H1 (cell line): ENCODE results near the gene ACTR5. TPM values are rescaled to one million over a fixed set of nuclear protein-coding genes. Genes with fewer than 3 reads are reported as not detected.
A peak's percentile ranks its signal among the peaks of the same experiment; 100 is the strongest.

Experiments
- CTCF ChIA-PET: fragments of 300-600 bp; sonication (Branson Sonifier 250); formaldehyde crosslinking; loops from one replicate; lab custom pipeline; 2021; ENCODE audit not compliant: partially characterized antibody; lab: Charles Lee
- POLR2A ChIA-PET: fragments of 300-600 bp; sonication (Branson Sonifier 250); formaldehyde crosslinking; loops from one replicate; lab custom pipeline; 2021; ENCODE audit warnings: inconsistent platforms; ENCODE audit not compliant: partially characterized antibody; lab: Charles Lee
- DNase-seq, 2 experiments: peaks; one replicate each; pipeline versions ENCODE4 v3.0.0 to v3.0.0-alpha.2; 2010 to 2022; ENCODE audit warnings: low spot score in 2 of 2, low read depth in 1 of 2, mixed read lengths in 1 of 2
- FAIRE-seq: peaks from 2 replicates; lab custom pipeline; 2011; peaks lifted over from hg19 to GRCh38; lab: Jason Lieb, UNC
- H2AFZ ChIP-seq: 2 replicates; pipeline ENCODE4 v1.8.1; 2012; ENCODE audit warnings: low read length, inconsistent platforms
- H2AK5ac ChIP-seq: 2 replicates; pipeline ENCODE4 v1.6.1; 2013; ENCODE audit warnings: low read depth, low read length
- H2BK120ac ChIP-seq: replicated peaks from 2 replicates; pipeline ENCODE3; 2013; ENCODE audit warnings: low read depth, low read length, inconsistent platforms
- H2BK12ac ChIP-seq: 2 replicates; pipeline ENCODE4 v1.6.1; 2013; ENCODE audit warnings: low read depth, low read length
- H2BK15ac ChIP-seq: 2 replicates; pipeline ENCODE4 v1.6.1; 2013; ENCODE audit warnings: low read length
- H2BK20ac ChIP-seq: 2 replicates; pipeline ENCODE4 v1.6.1; 2013; ENCODE audit warnings: low read length
- H2BK5ac ChIP-seq: 2 replicates; pipeline ENCODE4 v1.6.1; 2013; ENCODE audit warnings: low read depth, low read length
- H3K14ac ChIP-seq: 2 replicates; pipeline ENCODE4 v1.6.1; 2013; ENCODE audit warnings: inconsistent platforms; ENCODE audit not compliant: insufficient read length
- H3K18ac ChIP-seq: 2 replicates; pipeline ENCODE4 v1.6.1; 2013; ENCODE audit warnings: low read length; ENCODE audit errors: extremely low read depth
- H3K23ac ChIP-seq: 2 replicates; pipeline ENCODE4 v1.6.1; 2013; ENCODE audit warnings: inconsistent platforms; ENCODE audit not compliant: insufficient read length
- H3K23me2 ChIP-seq: 2 replicates; pipeline ENCODE4 v1.6.1; 2013; ENCODE audit warnings: low read depth, low read length
- H3K27ac ChIP-seq: 2 replicates; pipeline ENCODE4 v1.6.1; 2011; ENCODE audit warnings: low read depth, low read length, inconsistent platforms
- H3K27me3 ChIP-seq, 4 experiments: replicated peaks in 1 of 4; 1 replicate in 1 of 4; 2 replicates in 3 of 4; pipeline versions ENCODE4 v1.6.1 to v1.8.1; 2011 to 2013; ENCODE audit warnings: low read length in 3 of 4, mild to moderate bottlenecking in 3 of 4, inconsistent platforms in 2 of 4, mixed read lengths in 2 of 4, moderate library complexity in 1 of 4; ENCODE audit not compliant: control insufficient read depth in 3 of 4, insufficient read depth in 3 of 4; ENCODE audit errors: extremely low read depth in 1 of 4
- H3K36me3 ChIP-seq, 4 experiments: 2 replicates each; pipeline versions ENCODE4 v1.6.1 to v1.8.1; 2011 to 2013; ENCODE audit warnings: mild to moderate bottlenecking in 4 of 4, low read length in 3 of 4, moderate library complexity in 2 of 4, control low read depth in 1 of 4, inconsistent platforms in 1 of 4; ENCODE audit not compliant: insufficient read depth in 4 of 4, control insufficient read depth in 2 of 4
- H3K4ac ChIP-seq: replicated peaks from 2 replicates; pipeline ENCODE3; 2013; ENCODE audit warnings: low read length, low read depth, mixed read lengths, inconsistent platforms; ENCODE audit not compliant: insufficient read length
- H3K4me1 ChIP-seq, 4 experiments: replicated peaks in 1 of 4; 1 replicate in 1 of 4; 2 replicates in 3 of 4; pipeline versions ENCODE4 v1.6.1 to v1.8.1; 2011 to 2013; ENCODE audit warnings: low read length in 3 of 4, inconsistent platforms in 2 of 4, mixed read lengths in 1 of 4; ENCODE audit not compliant: insufficient read depth in 4 of 4, control insufficient read depth in 3 of 4
- H3K4me2 ChIP-seq, 2 experiments: 2 replicates each; pipeline versions ENCODE4 v1.6.1 to v1.8.1; 2011 to 2013; ENCODE audit warnings: low read depth in 2 of 2, low read length in 2 of 2, control low read depth in 1 of 2, inconsistent platforms in 1 of 2, mild to moderate bottlenecking in 1 of 2; ENCODE audit not compliant: insufficient read depth in 1 of 2
- H3K4me3 ChIP-seq, 4 experiments: fragments of 200-600, 300-600 bp in 1 of 4; sonication (generic), shearing (Covaris generic), sonication (Bioruptor Twin) in 1 of 4; 2 replicates each; pipeline versions ENCODE4 v1.5.1 to v1.8.1; 2011 to 2016; ENCODE audit warnings: low read length in 4 of 4, low read depth in 3 of 4, control low read depth in 2 of 4, inconsistent platforms in 2 of 4, mild to moderate bottlenecking in 2 of 4, mixed read lengths in 1 of 4, moderate library complexity in 1 of 4; ENCODE audit not compliant: insufficient read depth in 2 of 4; ENCODE audit errors: extremely low read depth in 1 of 4
- H3K56ac ChIP-seq: replicated peaks from 2 replicates; pipeline ENCODE3; 2013; ENCODE audit warnings: low read depth, mild to moderate bottlenecking, mixed read lengths, low read length, inconsistent platforms; ENCODE audit not compliant: insufficient read length
- H3K79me1 ChIP-seq: 2 replicates; pipeline ENCODE4 v1.6.1; 2013; ENCODE audit warnings: low read depth, low read length, control low read depth
- H3K79me2 ChIP-seq, 2 experiments: 2 replicates each; pipeline versions ENCODE4 v1.6.1 to v1.8.1; 2012 to 2013; ENCODE audit warnings: low read length in 2 of 2, mild to moderate bottlenecking in 2 of 2, inconsistent platforms in 1 of 2; ENCODE audit not compliant: insufficient read depth in 2 of 2, control insufficient read depth in 1 of 2
- H3K9ac ChIP-seq, 4 experiments: replicated peaks in 1 of 4; 1 replicate in 1 of 4; 2 replicates in 3 of 4; pipeline versions ENCODE4 v1.6.1 to v1.8.1; 2011 to 2013; ENCODE audit warnings: low read depth in 3 of 4, low read length in 3 of 4, control low read depth in 2 of 4, mild to moderate bottlenecking in 2 of 4, moderate library complexity in 2 of 4, inconsistent platforms in 1 of 4; ENCODE audit errors: extremely low read depth in 1 of 4
- H3K9me3 ChIP-seq, 2 experiments: 2 replicates each; pipeline versions ENCODE4 v1.6.1 to v1.8.1; 2012 to 2013; ENCODE audit warnings: mild to moderate bottlenecking in 2 of 2, moderate library complexity in 2 of 2, control low read depth in 1 of 2, inconsistent platforms in 1 of 2, low read depth in 1 of 2, low read length in 1 of 2, mixed read lengths in 1 of 2; ENCODE audit not compliant: insufficient read depth in 2 of 2
- H4K20me1 ChIP-seq, 2 experiments: replicated peaks in 1 of 2; 2 replicates each; pipeline versions ENCODE3 to v1.8.1; 2011 to 2013; ENCODE audit warnings: inconsistent platforms in 2 of 2, low read length in 2 of 2, mild to moderate bottlenecking in 1 of 2; ENCODE audit not compliant: insufficient read depth in 2 of 2, control insufficient read depth in 1 of 2
- H4K5ac ChIP-seq: 2 replicates; pipeline ENCODE4 v1.6.1; 2013; ENCODE audit warnings: low read length, low read depth, mixed read lengths, inconsistent platforms; ENCODE audit not compliant: insufficient read length
- H4K8ac ChIP-seq: 2 replicates; pipeline ENCODE4 v1.8.0; 2013; ENCODE audit warnings: mild to moderate bottlenecking, moderate library complexity, low read length, inconsistent platforms; ENCODE audit not compliant: insufficient read depth; ENCODE audit errors: extremely low read depth
- H4K91ac ChIP-seq: replicated peaks from 2 replicates; pipeline ENCODE3; 2013; ENCODE audit warnings: low read length, mixed read lengths, inconsistent platforms; ENCODE audit not compliant: insufficient read length
- SP1 ChIP-seq: IDR thresholded peaks from 2 replicates; pipeline ENCODE4 v1.6.1; 2011; ENCODE audit warnings: low read depth, low read length
- SP2 ChIP-seq: IDR thresholded peaks from 2 replicates; pipeline ENCODE4 v1.6.1; 2012; ENCODE audit warnings: mild to moderate bottlenecking, low read length, inconsistent platforms
- USF2 ChIP-seq: IDR thresholded peaks from 2 replicates; pipeline ENCODE4 v1.6.1; 2011; ENCODE audit warnings: low read length, improper control_type of control experiment
- WGBS, 2 experiments: shearing (Covaris generic) in 1 of 2; methylation state at CpG; one replicate each; pipeline versions ENCODE4 v1.1.6 to v1.1.7; 2013 to 2015; ENCODE audit warnings: low lambda C conversion rate in 2 of 2, mixed read lengths in 2 of 2, inconsistent platforms in 1 of 2, low coverage in 1 of 2, missing lambda C conversion rate in 1 of 2; ENCODE audit not compliant: insufficient replicate concordance in 2 of 2, insufficient coverage in 1 of 2, insufficient read length in 1 of 2; ENCODE audit errors: extremely low coverage in 1 of 2, missing lambda C conversion rate in 1 of 2; 5-methylcytosine and 5-hydroxymethylcytosine counted together
- long read RNA-seq, 2 experiments: library from RNA in 1 of 2; library from capped mRNA in 1 of 2; stranded (forward); transcript quantifications; one replicate each; pipeline ENCODE4 v2.0.0, GENCODE V29; 2021; ENCODE audit warnings: inconsistent platforms in 1 of 2
- polyA minus RNA-seq, 3 experiments: library from RNA; depleted of rRNA, polyadenylated mRNA; stranded (reverse); fragments of >200 nt; gene quantifications; 1 replicate in 2 of 3; 2 replicates in 1 of 3; pipeline ENCODE4 v1.2.3, GENCODE V29; 2011
- polyA plus RNA-seq, 7 experiments: library from polyadenylated mRNA; depleted of rRNA in 3 of 7; stranded (reverse) in 5 of 7; unstranded in 2 of 7; fragments of >200 nt in 5 of 7; fragments of 200-250 nt in 2 of 7; gene quantifications; 1 replicate in 5 of 7; 2 replicates in 1 of 7; 4 replicates in 1 of 7; pipeline versions ENCODE4 v1.2.1 to v1.2.3, GENCODE V29; 2011 to 2013; ENCODE audit warnings: missing spikeins in 2 of 7, mixed read lengths in 2 of 7
- total RNA-seq: library from RNA; stranded (reverse); fragmentation: NEBNext Ultra II Directional; extraction: Animal tissue kit (Norgen Biotek cat#: 25700); gene quantifications from 2 replicates; pipeline ENCODE4 v1.2.1, GENCODE V29; 2021

ACTR5 gene
- total RNA-seq (14.1 and 14.4 TPM in 2 replicates), polyA plus RNA-seq (2011; rRNA removed) (10.4 and 11.7 TPM in 2 replicates), polyA minus RNA-seq (2011; rRNA and poly(A)+ RNA removed) (10.7 and 11.4 TPM in 2 replicates)
- 12.6 TPM for polyA plus RNA-seq (2011; cell fraction: cytosol; rRNA removed)
- polyA plus RNA-seq (2011; cell fraction: nucleus; rRNA removed) = 19.7 TPM
- 10.0 to 12.0 TPM (median 11.3 TPM) in 4 replicates for polyA plus RNA-seq (2012, experiment 1 of 2)
- 10.4 TPM for polyA plus RNA-seq (2012, experiment 2 of 2)
- polyA plus RNA-seq (2013, experiment 1 of 2) = 9.9 TPM
- polyA plus RNA-seq (2013, experiment 2 of 2) = 9.2 TPM
- 6.6 TPM for polyA minus RNA-seq (2011; cell fraction: cytosol; rRNA and poly(A)+ RNA removed)
- 9.6 TPM for polyA minus RNA-seq (2011; cell fraction: nucleus; rRNA and poly(A)+ RNA removed)
- long read RNA-seq, experiment 1, partial matches to known transcripts = 5 of 9 reads
- long read RNA-seq, experiment 1, other reads (novel, unspliced or antisense) = 1 of 9 reads
- long read RNA-seq, experiment 2, partial matches to known transcripts = 1 of 1 reads
- long read RNA-seq, experiment 2, other reads (novel, unspliced or antisense) = 0 of 1 reads

- Histone ChIP-seq H4K5ac (peak within 1 kb of the TSS; percentile 86), H3K56ac (peak within 1 kb of the TSS; percentile 79), H2BK20ac (no peak within 1 kb of the TSS; the same call in 1 of the 2 replicates), H3K27ac (peak within 1 kb of the TSS; percentile 80; the same call in 1 of the 2 replicates), H3K4me3 (peak within 1 kb of the TSS; percentile 62 to 90 (median 88)), H3K4me1 (peaks cover 3 to 7% (median 6%) of the 10 kb centered on the region in 4 experiments; a peak in 4 of 7 replicates), H3K23me2 (peaks cover 6% of the 10 kb centered on the region), H4K20me1 (peaks cover 0 to 12% of the 10 kb centered on the region in 2 experiments), H2AFZ (peak within 1 kb of the TSS; percentile 99), H3K36me3 (peaks cover 0 to 6% (median 3%) of the 10 kb centered on the region in 4 experiments; a peak in 1 of 8 replicates), H3K27me3 (peaks cover 2 to 12% (median 11%) of the 10 kb centered on the region in 4 experiments), H2BK15ac (no peak within 1 kb of the TSS; the same call in 1 of the 2 replicates), H3K4me2 (peak within 1 kb of the TSS; percentile 77), H3K18ac (peak within 1 kb of the TSS; percentile 89), H3K9me3 (no peaks in the 10 kb centered on the region), H3K4ac (no peak within 1 kb of the TSS), H2BK120ac (no peak within 1 kb of the TSS), H3K14ac (no peak within 1 kb of the TSS), H3K9ac (peak within 1 kb of the TSS; percentile 56 to 82 (median 68); a peak in 6 of 7 replicates), H3K79me2 (peaks cover 4 to 15% of the 10 kb centered on the region in 2 experiments; a peak in 3 of 4 replicates), H3K23ac (no peak within 1 kb of the TSS), H4K91ac (peak within 1 kb of the TSS; percentile 92), H4K8ac (no peak within 1 kb of the TSS; the same call in 1 of the 2 replicates), H2BK5ac (peak within 1 kb of the TSS; percentile 92), H3K79me1 (no peaks in the 10 kb centered on the region; the same call in 1 of the 2 replicates), H2BK12ac (peak within 1 kb of the TSS; percentile 95), H2AK5ac (no peak within 1 kb of the TSS)
- CTCF ChIA-PET = interaction anchor here (0.6 to 11.6 kb wide), 12 partner anchors 20 to 300 kb away, joined by 3 to 223 read pairs (median 4); partner anchors contain the start of gene SLC32A1
- FAIRE-seq (no peak), DNase-seq (peak in 1 of 2 experiments; percentile 99)
- POLR2A ChIA-PET = interaction anchor here (0.6 to 2.6 kb wide), 8 partner anchors 9 to 178 kb away, joined by 3 to 11 read pairs (median 4); partner anchors contain the start of genes PPP1R16B and SLC32A1
- 2% methylated on average over 69 of the region's 84 CpGs; no CpG with 5 or more reads in 1 of the 2 experiments for WGBS, 2 experiments
- TF ChIP-seq SP2 (no peak), USF2 (no peak), SP1 (no peak; the same call in 1 of the 2 replicates)
Measured at GRCh38 chr20:38748097-38748860, at the start of gene ACTR5. Gene ACTR5 (plus strand): TSS chr20:38748460. CDS start chr20:38748479, 19 bp downstream.
